ENCODE measurements around the gene CMTR2.
"Not testable (repeated sequence)": the region's sequence is repeated elsewhere in the genome, so short reads cannot be mapped to it uniquely, and the experiment has no call there.

- TF ChIP-seq POLR2A (IDR thresholded peaks at IDR 0.05; ENCODE audit: low read length); GATA1 (IDR thresholded peaks at IDR 0.05; ENCODE audit: low read depth, low read length): not testable (repeated sequence)
Observed at GRCh38 chr16:71292095-71292494, 2.9 kb upstream of the CMTR2 start.

Data from erythroblast (primary cell).